Activated CD4-positive, alpha-beta T cell treated with anti-CD3 and anti-CD28 coated beads, Interleukin-2, Interleukin-4, amounts not matched to agents 100 ng/mL and 50 ng/mL, durations not matched to agents 16 hours and 8 hours (primary cell): ENCODE data around the gene POLD1.
"Not testable (repeated sequence)": the region's sequence is repeated elsewhere in the genome, so short reads cannot be mapped to it uniquely, and the experiment has no call there.

Experiments
- DNase-seq: peaks from one replicate; pipeline ENCODE4 v3.0.0-alpha.2; 2020; ENCODE audit warnings: low spot score

Gene POLD1

GRCh38 chr19:50383852-50384684 lies at the start of gene POLD1:
POLD1 (plus strand) TSS chr19:50384347; CDS start chr19:50398852, 14,505 bp downstream.
- DNase-seq: peak; percentile 99

- DNase-seq: no peak
These were observed 49.3 kb upstream of the POLD1 start for GRCh38 chr19:50334741-50335421.

- DNase-seq: not testable (repeated sequence)
These were observed 47.1 kb upstream of the POLD1 start for GRCh38 chr19:50337031-50337430.

GRCh38 chr19:50340331-50340730 lies 43.8 kb upstream of the POLD1 start:
- no peak for DNase-seq

GRCh38 chr19:50341091-50341564 lies 43.0 kb upstream of the POLD1 start:
- DNase-seq: peak; percentile 50

GRCh38 chr19:50344661-50345318 lies 39.4 kb upstream of the POLD1 start:
- DNase-seq: no peak

- DNase-seq: peak; percentile 73
These were observed 37.0 kb upstream of the POLD1 start for GRCh38 chr19:50347089-50347581.

- no peak for DNase-seq
These were observed 34.7 kb upstream of the POLD1 start for GRCh38 chr19:50349277-50350057.

GRCh38 chr19:50352242-50352641 lies 31.9 kb upstream of the POLD1 start:
- no peak for DNase-seq

GRCh38 chr19:50353487-50353880 lies 30.7 kb upstream of the POLD1 start:
- not testable (repeated sequence) for DNase-seq

- no peak for DNase-seq
These were observed 27.4 kb upstream of the POLD1 start for GRCh38 chr19:50356691-50357177.

GRCh38 chr19:50357178-50358100 lies 26.7 kb upstream of the POLD1 start:
- peak; percentile 84 for DNase-seq

GRCh38 chr19:50358483-50359327 lies 25.4 kb upstream of the POLD1 start:
- DNase-seq: peak; percentile 79

GRCh38 chr19:50359328-50359818 lies 24.8 kb upstream of the POLD1 start:
- DNase-seq: no peak

GRCh38 chr19:50361290-50362029 lies 22.7 kb upstream of the POLD1 start:
- peak; percentile 37 for DNase-seq

- no peak for DNase-seq
These were observed 22.1 kb upstream of the POLD1 start for GRCh38 chr19:50362030-50362412.

GRCh38 chr19:50362656-50363424 lies 21.3 kb upstream of the POLD1 start:
- DNase-seq: peak; percentile 79
